SK-N-SH treated with all-trans-retinoic acid at 6 μM for 48 hours (cell line): ENCODE measurements around the gene CDC16.

Source experiments
- GLIS3 ChIP-seq: fragments of 250-450 bp; sonication (Bioruptor Pico); IDR thresholded peaks from 2 replicates; pipeline ENCODE4 v1.5.0; 2020; ENCODE audit warnings: mild to moderate bottlenecking, moderate library complexity
- TF ChIP-seq, protein P1 (sequence below): fragments of 250-450 bp; sonication (Bioruptor Pico); IDR thresholded peaks from 2 replicates; pipeline ENCODE4 v1.8.0; 2020; ENCODE audit warnings: mild to moderate bottlenecking, moderate library complexity, borderline replicate concordance

DNA sequence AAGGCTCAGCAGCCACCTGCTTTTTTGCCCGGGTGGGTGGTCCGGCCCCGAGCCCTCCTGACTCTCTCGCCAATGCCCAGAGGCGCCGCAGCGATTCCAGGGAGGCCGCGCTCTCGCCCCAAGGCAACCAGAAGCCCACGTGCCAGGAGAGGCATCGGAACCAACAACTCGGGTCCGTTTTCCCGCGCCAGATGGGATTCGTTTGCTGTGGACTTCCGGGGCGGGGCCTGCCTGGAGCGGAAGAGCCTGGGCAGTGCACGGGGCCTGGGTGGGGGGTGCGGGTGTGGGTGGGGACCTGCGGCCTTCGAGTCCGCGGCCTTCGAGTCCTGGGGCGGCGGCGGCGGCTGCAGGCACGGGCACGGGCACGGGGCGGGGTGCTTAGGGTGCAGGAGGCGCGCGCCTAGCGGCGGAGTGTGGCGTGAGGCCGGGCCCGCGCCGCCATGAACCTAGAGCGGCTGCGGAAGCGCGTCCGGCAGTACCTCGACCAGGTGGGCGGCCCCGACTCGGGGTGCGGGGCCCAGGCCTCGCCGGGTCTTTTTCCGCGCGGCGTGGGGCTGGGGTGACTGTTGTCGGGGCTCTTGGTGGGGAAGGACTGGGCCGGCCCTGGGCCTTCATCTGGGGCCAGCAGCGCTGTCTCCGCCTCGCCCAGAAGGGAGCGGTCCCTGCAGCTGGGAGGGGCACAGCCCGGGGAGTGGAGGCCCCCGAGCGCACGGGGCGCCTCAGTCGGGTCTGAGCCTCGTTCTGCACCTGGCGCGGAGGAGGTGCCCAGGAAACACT, at the start of gene CDC16:
- no peak for TF ChIP-seq GLIS3 (CRISPR knock-in tag)
- TF ChIP-seq, protein P1, sequence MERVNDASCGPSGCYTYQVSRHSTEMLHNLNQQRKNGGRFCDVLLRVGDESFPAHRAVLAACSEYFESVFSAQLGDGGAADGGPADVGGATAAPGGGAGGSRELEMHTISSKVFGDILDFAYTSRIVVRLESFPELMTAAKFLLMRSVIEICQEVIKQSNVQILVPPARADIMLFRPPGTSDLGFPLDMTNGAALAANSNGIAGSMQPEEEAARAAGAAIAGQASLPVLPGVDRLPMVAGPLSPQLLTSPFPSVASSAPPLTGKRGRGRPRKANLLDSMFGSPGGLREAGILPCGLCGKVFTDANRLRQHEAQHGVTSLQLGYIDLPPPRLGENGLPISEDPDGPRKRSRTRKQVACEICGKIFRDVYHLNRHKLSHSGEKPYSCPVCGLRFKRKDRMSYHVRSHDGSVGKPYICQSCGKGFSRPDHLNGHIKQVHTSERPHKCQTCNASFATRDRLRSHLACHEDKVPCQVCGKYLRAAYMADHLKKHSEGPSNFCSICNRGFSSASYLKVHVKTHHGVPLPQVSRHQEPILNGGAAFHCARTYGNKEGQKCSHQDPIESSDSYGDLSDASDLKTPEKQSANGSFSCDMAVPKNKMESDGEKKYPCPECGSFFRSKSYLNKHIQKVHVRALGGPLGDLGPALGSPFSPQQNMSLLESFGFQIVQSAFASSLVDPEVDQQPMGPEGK = peak; percentile 61; the same call in 1 of the 2 replicates
